K562 (cell line): ENCODE results near the gene NUMB. TPM values are rescaled to one million over a fixed set of nuclear protein-coding genes. Genes with fewer than 3 reads are reported as not detected.

Source experiments
- CBX8 ChIP-seq: fragments of 200-600 bp; sonication (generic); IDR thresholded peaks from 2 replicates; pipeline ENCODE4 v1.6.1; 2012; ENCODE audit warnings: borderline replicate concordance, mixed run types, low read depth, mild to moderate bottlenecking, moderate library complexity, mixed read lengths, low read length, control low read depth, inconsistent platforms; ENCODE audit not compliant: poor library complexity, severe bottlenecking; ENCODE audit errors: extremely low read depth
- CGGBP1 ChIP-seq: fragments of 250-450 bp; sonication (Bioruptor Pico); IDR thresholded peaks from 2 replicates; pipeline ENCODE4 v1.9.0; 2021; ENCODE audit warnings: mild to moderate bottlenecking
- CHD4 ChIP-seq: fragments of 200-600 bp; sonication (generic); IDR thresholded peaks from 3 replicates; pipeline ENCODE4 v1.6.1; 2012; ENCODE audit warnings: low read depth, mild to moderate bottlenecking, mixed read lengths, low read length, inconsistent platforms; ENCODE audit not compliant: insufficient read depth, insufficient replicate concordance, poor library complexity, severe bottlenecking
- CTBP1 ChIP-seq: fragments of 450-650 bp; IDR thresholded peaks from 2 replicates; pipeline ENCODE4 v1.6.1; 2016; ENCODE audit warnings: borderline replicate concordance
- GABPB1 ChIP-seq: sonication (generic); formaldehyde crosslinking; IDR thresholded peaks from 2 replicates; pipeline ENCODE4 v1.8.0; 2022; ENCODE audit warnings: mild to moderate bottlenecking, missing genetic modification reagents
- HMGN3 ChIP-seq: IDR thresholded peaks from 2 replicates; pipeline ENCODE4 v1.6.1; 2011; ENCODE audit warnings: borderline replicate concordance, low read depth, mild to moderate bottlenecking, mixed read lengths, low read length; ENCODE audit not compliant: insufficient read length; ENCODE audit errors: extremely low read depth
- HNRNPL ChIP-seq: fragments of 200-400 bp; formaldehyde crosslinking; IDR thresholded peaks from 2 replicates; pipeline ENCODE4 v1.6.1; 2017; ENCODE audit warnings: low read depth, mild to moderate bottlenecking, low read length
- HOMEZ ChIP-seq: fragments of 250-450 bp; sonication (Bioruptor Pico); IDR thresholded peaks from 2 replicates; pipeline ENCODE4 v1.4.0; 2020; ENCODE audit warnings: mild to moderate bottlenecking, moderate library complexity
- KDM2B ChIP-seq: fragments of 250-450 bp; sonication (Bioruptor Pico); IDR thresholded peaks from 2 replicates; pipeline ENCODE4 v1.8.0; 2021; ENCODE audit warnings: mild to moderate bottlenecking, moderate library complexity
- MEIS2 ChIP-seq: fragments of 450-650 bp; IDR thresholded peaks from 2 replicates; pipeline ENCODE4 v1.6.1; 2014; ENCODE audit warnings: mild to moderate bottlenecking; ENCODE audit not compliant: partially characterized antibody
- MTA3 ChIP-seq: fragments of 450-650 bp; formaldehyde crosslinking; IDR thresholded peaks from 2 replicates; pipeline ENCODE4 v1.6.1; 2017; ENCODE audit warnings: mild to moderate bottlenecking, borderline replicate concordance
- NR0B1 ChIP-seq: fragments of 450-650 bp; IDR thresholded peaks from one replicate; pipeline ENCODE4 v1.6.1; 2018; ENCODE audit warnings: mild to moderate bottlenecking, moderate library complexity; ENCODE audit not compliant: partially characterized antibody
- PML ChIP-seq: IDR thresholded peaks from 2 replicates; pipeline ENCODE4 v1.6.1; 2012; ENCODE audit warnings: low read length, inconsistent platforms
- SETDB1 ChIP-seq: IDR thresholded peaks from one replicate; pipeline ENCODE4 v1.6.1; 2012; ENCODE audit warnings: low read length, control low read depth, inconsistent platforms
- TFAP4 ChIP-seq: sonication (generic); formaldehyde crosslinking; IDR thresholded peaks from 2 replicates; pipeline ENCODE4 v1.8.0; 2022; ENCODE audit warnings: missing genetic modification reagents, mild to moderate bottlenecking, moderate library complexity, borderline replicate concordance
- UBTF ChIP-seq, 2 experiments: IDR thresholded peaks; 2 replicates each; pipeline ENCODE4 v1.6.1; 2012; ENCODE audit warnings: improper control_type of control experiment in 2 of 2, low read depth in 2 of 2, low read length in 2 of 2, borderline replicate concordance in 1 of 2
- ZFX ChIP-seq: sonication (generic); formaldehyde crosslinking; IDR thresholded peaks from 2 replicates; pipeline ENCODE4 v1.8.0; 2022; ENCODE audit warnings: mild to moderate bottlenecking, missing genetic modification reagents, moderate library complexity
- ZNF586 ChIP-seq: fragments of 450-650 bp; formaldehyde crosslinking; conservative IDR thresholded peaks from 2 replicates; pipeline ENCODE4 v1.4.0; 2020; ENCODE audit warnings: mild to moderate bottlenecking, moderate library complexity
- polyA plus RNA-seq, 8 experiments: library from polyadenylated mRNA; depleted of rRNA in 4 of 8; stranded (reverse) in 5 of 8; unstranded in 3 of 8; fragments of >200 nt; fragmentation: Nextera tagmentation in 2 of 8; fragmentation: Illumina TruSeq in 1 of 8; extraction: Ambion mirVana in 2 of 8; extraction: Trizol in 1 of 8; gene quantifications; 2 replicates each; pipeline versions ENCODE4 v1.2.1 to v1.2.3, GENCODE V29; 2011 to 2014; ENCODE audit warnings: inconsistent platforms in 1 of 8, missing spikeins in 1 of 8
- total RNA-seq, 7 experiments: library from RNA; depleted of rRNA in 6 of 7; stranded (reverse); fragments of >200 nt in 6 of 7; fragmentation: Illumina TruSeq in 2 of 7; extraction: Trizol in 2 of 7; gene quantifications; 2 replicates each; pipeline versions ENCODE4 v1.2.1 to v1.2.3, GENCODE V29; 2011 to 2021; ENCODE audit warnings: low replicate concordance in 1 of 7

NUMB gene
- total and polyA plus RNA-seq, 9 of the 15 experiments (the other 6 are each of a cell fraction or from before 2014, with no cell fraction given), result 13.5 to 54.0 (median 32.3) TPM

GRCh38 chr14:73491256-73492042 lies 33.1 kb upstream of the NUMB start (continued):
- TF ChIP-seq NR0B1 (no peak), MTA3 (no peak), ZFX (CRISPR knock-in tag) (no peak), CBX8 (no peak), GABPB1 (CRISPR knock-in tag) (no peak), MEIS2 (no peak), HNRNPL (peak; percentile 32; the same call in 1 of the 2 replicates), CGGBP1 (CRISPR knock-in tag) (no peak), SETDB1 (no peak), CHD4 (no peak), HMGN3 (peak; percentile 45), CTBP1 (peak; percentile 18; the same call in 1 of the 2 replicates), ZNF586 (CRISPR knock-in tag) (no peak), PML (no peak), HOMEZ (CRISPR knock-in tag) (no peak), TFAP4 (CRISPR knock-in tag) (0 out of 2 replicates have a peak, but pooled peaks have one; percentile 21), KDM2B (CRISPR knock-in tag) (0 out of 2 replicates have a peak, but pooled peaks have one; percentile 43), UBTF (IDR thresholded peaks at IDR 0.05; ENCODE audit: borderline replicate concordance in 1 of 2, low read depth in 2 of 2, low read length in 2 of 2) (peak in 1 of 2 experiments; percentile 16; a peak in 1 of 4 replicates)
